AG09309 (cell line): ENCODE measurements around the gene EMILIN2.
A peak's percentile ranks its signal among the peaks of the same experiment; 100 is the strongest.

Experiments used
- DNase-seq: peaks from one replicate; pipeline ENCODE4 v3.0.0-alpha.2; 2010; ENCODE audit warnings: low read depth
- H3K4me3 ChIP-seq: 2 replicates; pipeline ENCODE4 v1.5.1; 2011; ENCODE audit warnings: mild to moderate bottlenecking, low read depth, low read length, moderate library complexity; ENCODE audit not compliant: control insufficient read depth
- CTCF ChIP-seq: IDR thresholded peaks from 2 replicates; pipeline ENCODE4 v1.5.1; 2011; ENCODE audit warnings: mild to moderate bottlenecking, low read depth, low read length, inconsistent platforms; ENCODE audit not compliant: insufficient read depth, control insufficient read depth; ENCODE audit errors: missing control alignments

Gene EMILIN2

GRCh38 chr18:2956056-2956455, 109.2 kb downstream of the EMILIN2 start:
- no peak for TF ChIP-seq CTCF
- no peak for DNase-seq
- no peak overlapping the region for H3K4me3 ChIP-seq

DNA sequence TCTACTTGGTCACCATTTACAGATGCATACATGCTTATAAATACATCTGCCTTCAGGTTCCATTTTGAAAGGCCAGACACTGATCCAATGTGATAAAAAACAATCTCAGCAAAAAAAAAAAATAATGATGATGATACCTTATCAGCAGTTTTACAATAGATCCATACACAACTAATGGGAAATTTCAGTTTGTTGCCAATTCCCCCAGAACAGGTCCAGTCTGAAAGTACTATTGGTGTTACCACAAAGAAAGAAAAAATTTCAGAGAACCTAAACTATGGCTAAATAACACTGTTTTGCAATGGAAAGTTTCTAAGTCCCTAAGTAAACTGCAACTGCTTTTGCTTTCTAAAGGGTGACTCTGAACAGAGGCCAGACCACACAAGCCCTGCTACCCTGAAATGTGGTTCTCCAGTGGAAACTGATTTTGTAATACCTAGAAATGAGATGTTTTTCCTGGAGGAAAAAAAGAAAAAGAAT, 112.1 kb downstream of the EMILIN2 start:
- TF ChIP-seq CTCF, result no peak
- DNase-seq, result peak; percentile 69
- no peak overlapping the region for H3K4me3 ChIP-seq

GRCh38 chr18:2959341-2959740, 112.5 kb downstream of the EMILIN2 start:
- H3K4me3 ChIP-seq, result no peak overlapping the region
- TF ChIP-seq CTCF, result no peak
- no peak for DNase-seq

- DNase-seq, result no peak
- no peak for TF ChIP-seq CTCF
- no peak overlapping the region for H3K4me3 ChIP-seq
Measured at GRCh38 chr18:2960983-2961696, 114.3 kb downstream of the EMILIN2 start.

DNA sequence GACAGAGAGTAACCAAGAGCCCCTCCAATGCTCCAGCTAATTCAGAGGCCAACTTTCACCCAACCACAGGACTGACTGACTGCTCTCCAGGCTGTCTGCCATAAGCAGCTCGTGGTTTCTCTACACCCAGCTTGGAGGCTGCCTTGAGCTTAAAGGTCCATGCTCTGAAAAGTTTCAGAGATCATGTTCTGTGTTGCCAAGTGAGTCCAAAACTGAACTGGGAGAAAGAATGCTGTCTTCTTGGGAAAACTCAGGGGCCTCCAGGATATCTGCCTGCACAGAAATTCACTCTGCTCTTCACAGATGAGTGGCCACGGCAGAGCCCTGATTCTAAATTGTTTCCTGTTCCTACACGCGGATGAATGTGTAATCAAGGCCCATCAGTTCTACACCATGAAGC, 115.0 kb downstream of the EMILIN2 start:
- no peak overlapping the region for H3K4me3 ChIP-seq
- TF ChIP-seq CTCF, result no peak
- DNase-seq, result no peak

GRCh38 chr18:2963048-2963447, 116.2 kb downstream of the EMILIN2 start:
- no peak for DNase-seq
- H3K4me3 ChIP-seq, result no peak overlapping the region
- TF ChIP-seq CTCF, result no peak
